Spinal cord (tissue), 10 donors: ENCODE results near the gene MAP10. TPM values are rescaled to one million over a fixed set of nuclear protein-coding genes. Genes with fewer than 3 reads are reported as not detected.
A peak's percentile ranks its signal among the peaks of the same experiment; 100 is the strongest.

ENCODE experiments used
- DNase-seq, 6 donors: peaks; one replicate each; pipeline versions ENCODE4 v3.0.0 to v3.0.0-alpha.2; 2013 to 2015; ENCODE audit warnings: low spot score in 6 of 6, low read depth in 4 of 6
- H3K27ac ChIP-seq: one replicate; pipeline ENCODE4 v1.5.1; 2013; ENCODE audit warnings: low read depth, low read length, control low read depth
- H3K27me3 ChIP-seq: one replicate; pipeline ENCODE4 v1.6.1; 2013; ENCODE audit warnings: low read length; ENCODE audit not compliant: control insufficient read depth, insufficient read depth
- H3K36me3 ChIP-seq: one replicate; pipeline ENCODE4 v1.6.1; 2013; ENCODE audit warnings: low read length; ENCODE audit not compliant: control insufficient read depth, insufficient read depth
- H3K4me1 ChIP-seq: one replicate; pipeline ENCODE4 v1.6.1; 2013; ENCODE audit warnings: low read length; ENCODE audit not compliant: control insufficient read depth, insufficient read depth
- H3K4me3 ChIP-seq: one replicate; pipeline ENCODE4 v1.5.1; 2013; ENCODE audit warnings: low read depth, low read length, control low read depth
- H3K9me3 ChIP-seq: one replicate; pipeline ENCODE4 v1.6.1; 2013; ENCODE audit warnings: low read length; ENCODE audit not compliant: control insufficient read depth, insufficient read depth
- WGBS: methylation state at CpG from one replicate; pipeline ENCODE4 v1.1.5; 2013; ENCODE audit warnings: missing lambda C conversion rate; ENCODE audit not compliant: insufficient coverage; 5-methylcytosine and 5-hydroxymethylcytosine counted together
- polyA plus RNA-seq, 2 donors: library from polyadenylated mRNA; unstranded; fragments of 120-200 nt; gene quantifications; one replicate each; pipeline ENCODE4 v1.2.1, GENCODE V29; 2013; ENCODE audit not compliant: insufficient read length in 2 of 2
- total RNA-seq, 2 donors: library from RNA; depleted of rRNA in 1 of 2; stranded (reverse); fragments of 120-200 nt in 1 of 2; fragments of >200 nt in 1 of 2; gene quantifications; one replicate each; pipeline versions ENCODE4 v1.2.3 to v1.2.4, GENCODE V29; 2013 to 2014
- donor health status: healthy.

MAP10 gene
- total and polyA plus RNA-seq, 4 donors = 3.5 to 5.2 (median 4.7) TPM

DNA sequence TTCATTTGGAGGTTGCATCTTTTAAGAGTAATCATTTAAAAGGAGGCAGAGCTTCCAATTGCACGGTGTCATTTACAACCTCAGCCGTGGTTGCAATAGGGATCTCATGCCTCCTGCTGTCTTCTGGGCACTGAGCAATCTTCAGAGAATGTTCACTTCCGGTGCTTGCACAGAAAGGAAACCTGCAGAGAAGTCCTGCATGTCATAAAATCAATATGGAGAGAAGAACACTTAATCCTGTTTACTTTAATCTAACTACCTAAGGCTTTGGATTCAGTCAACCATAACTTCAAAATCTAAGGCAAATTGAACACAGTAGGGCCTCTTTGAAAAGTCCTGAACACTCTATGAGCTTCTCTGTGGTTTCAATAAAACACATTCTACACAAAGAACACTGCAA is 11.3 kb upstream of the MAP10 start:
- peak in 1 of 6 donors; percentile 52 for DNase-seq
- 29% methylated on average over 2 of the region's 3 CpGs for WGBS

DNA sequence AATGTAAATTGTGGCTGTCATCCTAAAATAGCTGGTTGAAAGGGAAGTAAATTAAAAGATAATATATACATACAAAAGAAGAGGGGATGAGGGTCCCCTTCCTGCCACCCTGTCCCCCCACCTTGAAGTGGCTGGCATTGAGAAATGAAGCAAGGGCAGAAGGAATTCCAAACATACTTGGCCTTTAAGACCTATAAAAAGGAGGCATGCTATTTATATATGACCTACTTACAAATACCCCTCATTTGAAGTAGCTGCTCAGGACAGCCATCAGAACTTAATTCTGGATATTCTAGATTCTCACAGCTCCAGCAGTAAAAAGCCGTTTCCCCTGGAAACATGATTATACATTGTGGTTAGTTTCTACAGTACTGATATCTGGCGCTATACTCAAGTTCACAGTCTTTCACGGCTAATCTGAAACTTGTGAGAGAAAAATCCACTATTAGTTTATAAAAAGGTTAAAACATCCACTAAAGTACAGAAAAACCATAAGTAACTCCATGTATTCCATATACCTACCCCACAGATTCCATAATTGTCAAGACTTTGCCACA is 9.6 kb upstream of the MAP10 start:
- no peaks in the 10 kb centered on the region for H3K27me3 ChIP-seq
- H3K36me3 ChIP-seq = no peaks in the 10 kb centered on the region
- H3K9me3 ChIP-seq = no peaks in the 10 kb centered on the region
- H3K4me3 ChIP-seq = no peak overlapping the region
- no peak overlapping the region for H3K27ac ChIP-seq
- DNase-seq = no peak
- WGBS = no CpG with 5 or more reads among the region's 3 CpGs
- no peaks in the 10 kb centered on the region for H3K4me1 ChIP-seq

More for the DNA sequence above, 11.3 kb upstream of the MAP10 start:
- no peak overlapping the region for H3K27ac ChIP-seq
- H3K4me3 ChIP-seq = no peak overlapping the region
- no peaks in the 10 kb centered on the region for H3K36me3 ChIP-seq
- no peaks in the 10 kb centered on the region for H3K27me3 ChIP-seq
- no peaks in the 10 kb centered on the region for H3K9me3 ChIP-seq
- H3K4me1 ChIP-seq = no peaks in the 10 kb centered on the region

DNA sequence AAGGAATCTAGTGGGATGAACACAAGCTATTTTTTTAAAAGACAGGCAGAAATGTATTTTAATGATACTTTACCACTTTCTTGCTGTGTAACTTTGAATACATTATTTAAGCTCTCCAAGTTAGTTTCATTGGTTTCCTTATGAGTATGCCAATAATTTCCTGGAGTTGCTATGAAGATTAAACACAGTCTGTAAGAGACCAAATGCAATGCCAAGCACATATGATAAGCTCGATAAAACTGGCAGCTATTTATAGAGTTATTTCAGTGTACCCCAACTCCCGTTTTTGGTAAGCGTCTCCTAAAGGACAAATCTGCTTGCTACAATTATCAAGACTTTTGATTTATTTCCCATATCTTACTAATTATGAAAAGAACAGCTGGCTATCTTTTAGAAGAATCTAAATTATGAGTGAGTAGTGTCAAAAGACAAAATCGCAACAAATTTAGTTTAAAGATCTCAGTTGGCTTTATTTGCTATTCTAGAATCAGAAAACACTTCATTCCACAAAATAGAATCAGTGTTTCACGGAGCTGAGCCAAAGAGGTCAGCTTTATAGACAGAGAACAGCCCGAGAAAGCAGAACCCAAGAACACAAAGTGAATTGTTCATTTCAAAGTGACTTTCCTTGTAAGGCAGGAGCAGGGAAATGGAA is 7.2 kb upstream of the MAP10 start:
- no peaks in the 10 kb centered on the region for H3K27me3 ChIP-seq
- no peaks in the 10 kb centered on the region for H3K36me3 ChIP-seq
- H3K9me3 ChIP-seq = no peaks in the 10 kb centered on the region
- DNase-seq = peak in 1 of 6 donors; percentile 56
- peak overlapping the region; percentile 59 for H3K27ac ChIP-seq
- H3K4me1 ChIP-seq = no peaks in the 10 kb centered on the region
- no CpG with 5 or more reads among the region's 6 CpGs for WGBS
- no peak overlapping the region for H3K4me3 ChIP-seq

DNA sequence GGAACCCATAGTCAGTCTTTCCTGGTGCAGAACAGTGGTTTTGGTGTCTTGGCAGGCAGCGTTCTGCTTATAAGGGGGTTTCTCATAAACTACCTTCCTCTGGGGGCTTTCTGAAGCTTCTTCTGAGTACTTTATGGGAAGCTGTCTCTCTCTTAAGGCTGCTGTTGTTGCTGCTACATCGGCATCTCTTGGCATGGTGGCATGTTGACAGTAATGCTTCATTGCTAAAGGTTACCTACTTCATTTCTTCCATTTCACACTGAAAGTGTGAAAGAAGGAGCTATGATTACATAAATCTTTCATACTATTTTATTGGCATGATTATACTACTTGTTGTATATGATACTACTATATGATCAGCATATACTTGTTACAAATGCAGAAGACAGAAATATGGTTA is 6.3 kb upstream of the MAP10 start:
- H3K27me3 ChIP-seq = no peaks in the 10 kb centered on the region
- no peak overlapping the region for H3K27ac ChIP-seq
- no peaks in the 10 kb centered on the region for H3K9me3 ChIP-seq
- WGBS = no CpG with 5 or more reads among the region's 2 CpGs
- H3K36me3 ChIP-seq = no peaks in the 10 kb centered on the region
- H3K4me3 ChIP-seq = no peak overlapping the region
- DNase-seq = peak in 1 of 6 donors; percentile 51
- H3K4me1 ChIP-seq = no peaks in the 10 kb centered on the region

DNA sequence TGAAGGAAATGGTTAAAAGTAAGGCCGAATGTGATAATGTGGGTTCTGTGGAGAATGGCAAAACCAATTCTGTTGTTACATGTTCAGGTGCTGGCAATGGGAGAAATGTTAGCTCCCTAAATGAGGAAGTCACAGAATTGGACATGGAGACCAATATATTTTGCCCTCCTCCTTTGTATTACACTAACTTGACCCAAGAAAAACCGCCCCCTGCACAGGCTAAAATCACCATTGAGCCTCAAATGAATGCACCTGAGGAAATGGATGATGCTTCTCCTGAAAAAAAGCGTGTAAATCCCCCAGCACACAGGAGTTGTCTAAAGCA is 932 bp downstream of the MAP10 start:
- no peaks in the 10 kb centered on the region for H3K9me3 ChIP-seq
- WGBS = 87% methylated on average over 3 of the region's 3 CpGs
- peaks cover 14% of the 10 kb centered on the region for H3K4me1 ChIP-seq
- DNase-seq = peak in 1 of 6 donors; percentile 18
- H3K27me3 ChIP-seq = no peaks in the 10 kb centered on the region
- peak overlapping the region; percentile 84 for H3K4me3 ChIP-seq
- H3K27ac ChIP-seq = peak overlapping the region; percentile 84
- H3K36me3 ChIP-seq = no peaks in the 10 kb centered on the region

DNA sequence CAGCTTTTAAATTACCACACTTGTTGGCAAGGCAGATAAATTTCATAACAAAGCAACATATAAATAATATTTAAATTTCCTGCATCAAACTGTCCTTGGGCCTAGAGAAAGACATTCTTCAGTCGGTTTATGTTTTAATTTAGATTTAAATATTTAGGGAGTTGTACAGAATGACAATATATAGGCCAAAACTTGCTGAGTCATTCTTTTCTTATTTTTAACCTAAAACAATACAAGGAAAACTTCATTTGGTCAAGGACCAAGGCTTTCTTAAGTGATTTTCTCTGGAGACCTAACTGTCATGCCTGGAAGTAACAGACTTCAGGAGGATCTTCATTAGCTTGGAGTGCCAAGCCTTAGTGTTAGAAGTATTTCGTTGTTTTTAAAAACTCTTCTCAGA is 5.6 kb downstream of the MAP10 start:
- Histone ChIP-seq H3K36me3 (no peaks in the 10 kb centered on the region), H3K27me3 (no peaks in the 10 kb centered on the region), H3K27ac (no peak overlapping the region), H3K9me3 (no peaks in the 10 kb centered on the region), H3K4me1 (peaks cover 2% of the 10 kb centered on the region), H3K4me3 (no peak overlapping the region)
- no peak for DNase-seq
- WGBS = no CpG with 5 or more reads among the region's 2 CpGs

DNA sequence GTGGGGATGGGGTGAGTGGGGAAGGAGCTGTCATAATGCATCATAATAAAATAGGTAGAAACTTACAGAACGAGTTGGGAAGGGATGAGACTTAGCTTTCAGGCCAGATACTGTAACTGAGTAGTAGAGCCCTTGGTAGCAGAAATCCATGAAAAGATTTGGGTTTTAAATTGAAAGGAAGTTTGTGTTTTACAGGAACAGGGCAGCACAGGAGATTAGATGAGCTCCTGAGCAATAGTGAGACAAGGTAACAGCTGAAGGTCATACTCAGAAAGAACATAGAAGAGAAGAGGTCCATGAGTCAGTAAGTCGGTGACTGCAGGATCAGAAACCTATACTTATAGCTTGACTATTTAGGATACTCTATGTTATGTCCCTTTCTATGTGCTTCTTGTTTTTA is 7.3 kb downstream of the MAP10 start:
- 70% methylated on average over 1 of the region's 2 CpGs for WGBS
- H3K27me3 ChIP-seq = no peaks in the 10 kb centered on the region
- H3K9me3 ChIP-seq = no peaks in the 10 kb centered on the region
- H3K36me3 ChIP-seq = no peaks in the 10 kb centered on the region
- DNase-seq = no peak
- no peaks in the 10 kb centered on the region for H3K4me1 ChIP-seq
- no peak overlapping the region for H3K27ac ChIP-seq
- no peak overlapping the region for H3K4me3 ChIP-seq

DNA sequence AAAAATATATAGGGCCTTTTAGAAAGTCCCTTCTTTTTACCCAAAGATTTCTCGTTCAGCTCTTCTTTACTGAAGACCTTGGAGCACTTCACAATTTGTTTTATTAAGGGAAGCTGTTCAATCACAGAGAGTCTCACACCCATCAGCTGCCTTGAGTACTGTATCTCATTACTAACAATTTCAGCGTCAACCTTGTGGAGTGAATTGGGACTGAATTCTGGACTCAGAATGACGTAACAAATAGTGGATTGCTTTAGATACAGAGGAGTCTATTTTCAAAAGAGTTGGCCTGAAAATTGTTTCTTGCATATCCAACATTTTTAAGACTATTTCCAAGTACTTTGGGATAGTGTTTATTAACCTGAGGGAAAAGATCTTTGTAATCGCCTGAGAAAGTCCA is 7.9 kb downstream of the MAP10 start:
- Histone ChIP-seq H3K27ac (no peak overlapping the region), H3K4me1 (no peaks in the 10 kb centered on the region), H3K27me3 (no peaks in the 10 kb centered on the region), H3K4me3 (no peak overlapping the region), H3K36me3 (no peaks in the 10 kb centered on the region), H3K9me3 (no peaks in the 10 kb centered on the region)
- no peak for DNase-seq
- no CpG with 5 or more reads among the region's 4 CpGs for WGBS

DNA sequence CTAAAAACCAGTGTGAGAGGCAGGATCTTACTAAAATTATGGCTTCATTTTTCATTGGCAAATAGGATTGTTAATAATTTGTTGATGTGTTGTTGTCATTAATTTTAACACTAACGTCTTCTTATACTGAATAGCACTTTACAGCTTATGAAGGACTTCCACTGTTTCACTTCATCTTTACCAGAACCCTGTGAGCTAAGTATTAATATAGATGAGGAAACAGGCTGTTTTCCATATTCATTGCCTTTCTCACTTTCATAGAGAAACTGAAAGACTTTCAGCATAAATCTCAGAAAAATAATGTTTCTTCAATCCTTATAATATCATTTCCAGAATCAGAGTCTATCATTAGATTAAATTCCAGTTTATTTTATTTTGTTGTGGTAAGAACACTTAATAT is 8.5 kb downstream of the MAP10 start:
- no peak for DNase-seq
- H3K4me3 ChIP-seq = no peak overlapping the region

DNA sequence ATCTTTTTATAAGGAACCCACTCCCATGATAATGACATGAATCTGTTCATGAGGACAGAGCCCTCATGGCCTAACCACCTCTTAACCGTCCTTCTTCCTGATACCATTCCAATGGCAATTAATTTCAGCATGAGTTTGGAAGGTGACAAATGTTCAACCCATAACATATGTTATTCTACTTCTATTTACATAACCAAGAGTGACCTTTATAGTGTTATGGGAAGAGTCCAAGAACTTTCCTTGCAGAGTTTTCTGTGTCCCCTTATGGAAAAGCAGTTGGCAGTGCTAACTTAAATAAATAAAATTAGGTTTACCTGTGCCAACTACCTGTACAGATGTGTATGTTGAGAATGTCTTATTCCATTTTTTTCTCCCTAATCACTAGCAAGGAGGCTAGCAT is 11.1 kb downstream of the MAP10 start:
- DNase-seq = no peak
- H3K9me3 ChIP-seq = no peaks in the 10 kb centered on the region
- WGBS = no CpG with 5 or more reads among the region's 1 CpG

More for the DNA sequence above, 8.5 kb downstream of the MAP10 start:
- Histone ChIP-seq H3K9me3 (no peaks in the 10 kb centered on the region), H3K27ac (no peak overlapping the region), H3K36me3 (no peaks in the 10 kb centered on the region), H3K4me1 (no peaks in the 10 kb centered on the region), H3K27me3 (no peaks in the 10 kb centered on the region)
- no CpG with 5 or more reads among the region's 1 CpG for WGBS

More for the DNA sequence above, 11.1 kb downstream of the MAP10 start:
- H3K4me1 ChIP-seq = no peaks in the 10 kb centered on the region
- H3K27ac ChIP-seq = no peak overlapping the region
- no peaks in the 10 kb centered on the region for H3K27me3 ChIP-seq
- no peak overlapping the region for H3K4me3 ChIP-seq
- H3K36me3 ChIP-seq = no peaks in the 10 kb centered on the region
